ENCODE measurements around the gene DNAJC4. TPM values are rescaled to one million over a fixed set of nuclear protein-coding genes. Genes with fewer than 3 reads are reported as not detected.

Gene DNAJC4
- total RNA-seq, 2 experiments from 2014 or later, result 16.5 to 17.7 TPM

- no peak for DNase-seq
- Mint-ChIP-seq H3K4me3 (no peak overlapping the region), H3K27ac (peak overlapping the region; percentile 42), H3K27me3 (no peaks in the 10 kb centered on the region), H3K9me3 (no peaks in the 10 kb centered on the region), H3K4me1 (peaks cover 28% of the 10 kb centered on the region), H3K36me3 (peaks cover 54% of the 10 kb centered on the region)
Observed at GRCh38 chr11:64204080-64204440, 26.3 kb upstream of the DNAJC4 start.

DNA sequence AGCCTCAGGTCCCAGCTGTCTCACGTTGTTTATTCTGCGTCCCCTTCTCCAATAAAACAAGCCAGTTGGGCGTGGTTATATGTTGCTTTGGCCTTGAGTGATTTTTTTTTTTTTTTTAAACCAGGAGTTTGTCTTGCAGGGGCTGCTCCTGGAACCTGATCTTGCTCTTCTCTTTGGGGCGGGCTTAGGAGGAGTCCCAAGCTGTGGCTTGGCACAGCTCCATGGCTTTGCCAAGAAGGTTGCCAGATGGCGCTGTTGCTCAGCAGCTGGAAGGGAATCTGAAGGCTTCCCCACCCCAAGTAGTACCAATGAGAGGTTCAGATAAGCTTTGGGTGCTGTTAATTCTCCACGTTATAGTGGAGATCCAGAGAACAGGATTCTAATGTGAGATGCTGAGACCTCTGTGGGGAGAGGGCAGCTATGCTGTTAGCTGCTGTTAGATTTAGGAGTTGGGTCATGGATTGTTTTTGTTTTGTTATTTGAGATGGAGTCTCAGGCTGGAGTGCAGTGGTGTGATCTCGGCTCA is 25.8 kb upstream of the DNAJC4 start:
- DNase-seq, result peak; percentile 75
- Mint-ChIP-seq H3K4me3 (peak overlapping the region; percentile 66), H3K4me1 (peaks cover 33% of the 10 kb centered on the region), H3K9me3 (no peaks in the 10 kb centered on the region), H3K27me3 (no peaks in the 10 kb centered on the region), H3K27ac (peak overlapping the region; percentile 75), H3K36me3 (peaks cover 56% of the 10 kb centered on the region)

DNA sequence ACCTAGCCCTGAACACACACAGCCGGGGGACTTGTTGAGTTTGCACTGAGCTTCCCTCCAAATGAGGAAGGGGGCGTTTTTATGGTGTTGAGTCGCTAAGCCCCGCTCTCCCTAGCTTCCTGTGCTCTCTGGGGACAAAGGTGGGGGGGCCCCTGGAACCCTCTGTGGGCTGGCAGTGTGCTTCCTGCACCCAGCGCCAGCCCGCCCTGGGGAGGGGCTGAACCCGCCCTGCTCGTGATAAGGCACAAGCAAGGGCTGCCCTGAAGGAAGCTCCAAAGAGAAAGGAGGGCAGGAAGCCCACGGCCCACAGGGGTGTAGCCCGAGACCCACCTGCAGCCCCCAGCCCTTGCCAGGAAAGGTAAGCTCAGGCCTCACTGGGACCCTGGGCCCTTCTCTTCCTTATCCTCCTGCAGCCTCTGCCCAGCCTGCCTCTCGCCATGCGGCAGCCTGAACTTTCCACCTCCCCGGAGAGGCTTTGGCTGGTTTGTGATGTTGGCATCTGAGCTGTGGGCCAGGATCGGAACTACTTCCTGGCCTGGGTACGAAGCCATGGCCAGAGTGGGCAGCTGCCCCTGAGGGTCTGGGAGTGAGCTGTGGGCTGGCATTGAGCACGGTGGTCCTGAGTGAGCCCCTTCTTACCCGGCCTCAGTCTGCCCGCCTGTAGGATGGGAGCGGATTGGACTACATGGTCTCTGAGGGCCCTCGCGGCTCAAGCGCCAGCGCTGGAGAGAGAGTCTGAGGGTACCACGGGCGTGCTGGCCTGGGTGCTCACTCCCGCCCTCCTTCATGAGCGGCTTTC is 23.7 kb upstream of the DNAJC4 start, which contains the start of gene FERMT3:
Gene FERMT3, plus strand, starts transcription at position 265 of the 799 bp plus-strand sequence. CDS start 644 bp downstream, outside the sequence.
- peaks cover 51% of the 10 kb centered on the region for H3K36me3 Mint-ChIP-seq
- H3K27ac Mint-ChIP-seq, result peak within 1 kb of the TSS; percentile 98
- peak; percentile 85 for DNase-seq
- no peaks in the 10 kb centered on the region for H3K9me3 Mint-ChIP-seq
- peaks cover 40% of the 10 kb centered on the region for H3K4me1 Mint-ChIP-seq
- H3K27me3 Mint-ChIP-seq, result no peaks in the 10 kb centered on the region
- peak within 1 kb of the TSS; percentile 94 for H3K4me3 Mint-ChIP-seq

- peak; percentile 90 for DNase-seq
- H3K4me1 Mint-ChIP-seq, result peaks cover 46% of the 10 kb centered on the region
- H3K9me3 Mint-ChIP-seq, result no peaks in the 10 kb centered on the region
- peaks cover 53% of the 10 kb centered on the region for H3K36me3 Mint-ChIP-seq
- no peaks in the 10 kb centered on the region for H3K27me3 Mint-ChIP-seq
- H3K4me3 Mint-ChIP-seq, result peak overlapping the region; percentile 94
- peak overlapping the region; percentile 98 for H3K27ac Mint-ChIP-seq
Observed at GRCh38 chr11:64207256-64208085, 22.9 kb upstream of the DNAJC4 start.

GRCh38 chr11:64208086-64208795 is 22.1 kb upstream of the DNAJC4 start:
- Mint-ChIP-seq H3K9me3 (no peaks in the 10 kb centered on the region), H3K27me3 (no peaks in the 10 kb centered on the region), H3K4me3 (peak overlapping the region; percentile 94), H3K27ac (peak overlapping the region; percentile 98), H3K4me1 (peaks cover 47% of the 10 kb centered on the region), H3K36me3 (peaks cover 57% of the 10 kb centered on the region)
- DNase-seq, result no peak

GRCh38 chr11:64208796-64209562 is 21.4 kb upstream of the DNAJC4 start:
- Mint-ChIP-seq H3K36me3 (peaks cover 57% of the 10 kb centered on the region), H3K4me3 (peak overlapping the region; percentile 94), H3K27me3 (no peaks in the 10 kb centered on the region), H3K9me3 (no peaks in the 10 kb centered on the region), H3K4me1 (peaks cover 46% of the 10 kb centered on the region), H3K27ac (peak overlapping the region; percentile 98)
- DNase-seq, result no peak

- no peak for DNase-seq
- Mint-ChIP-seq H3K4me3 (no peak overlapping the region), H3K36me3 (peaks cover 55% of the 10 kb centered on the region), H3K9me3 (no peaks in the 10 kb centered on the region), H3K27ac (peak overlapping the region; percentile 48), H3K27me3 (no peaks in the 10 kb centered on the region), H3K4me1 (peaks cover 41% of the 10 kb centered on the region)
Observed at GRCh38 chr11:64209563-64209843, 20.8 kb upstream of the DNAJC4 start.

GRCh38 chr11:64210301-64211020 is 19.9 kb upstream of the DNAJC4 start:
- Mint-ChIP-seq H3K4me1 (peaks cover 39% of the 10 kb centered on the region), H3K36me3 (peaks cover 58% of the 10 kb centered on the region), H3K27me3 (no peaks in the 10 kb centered on the region)

DNA sequence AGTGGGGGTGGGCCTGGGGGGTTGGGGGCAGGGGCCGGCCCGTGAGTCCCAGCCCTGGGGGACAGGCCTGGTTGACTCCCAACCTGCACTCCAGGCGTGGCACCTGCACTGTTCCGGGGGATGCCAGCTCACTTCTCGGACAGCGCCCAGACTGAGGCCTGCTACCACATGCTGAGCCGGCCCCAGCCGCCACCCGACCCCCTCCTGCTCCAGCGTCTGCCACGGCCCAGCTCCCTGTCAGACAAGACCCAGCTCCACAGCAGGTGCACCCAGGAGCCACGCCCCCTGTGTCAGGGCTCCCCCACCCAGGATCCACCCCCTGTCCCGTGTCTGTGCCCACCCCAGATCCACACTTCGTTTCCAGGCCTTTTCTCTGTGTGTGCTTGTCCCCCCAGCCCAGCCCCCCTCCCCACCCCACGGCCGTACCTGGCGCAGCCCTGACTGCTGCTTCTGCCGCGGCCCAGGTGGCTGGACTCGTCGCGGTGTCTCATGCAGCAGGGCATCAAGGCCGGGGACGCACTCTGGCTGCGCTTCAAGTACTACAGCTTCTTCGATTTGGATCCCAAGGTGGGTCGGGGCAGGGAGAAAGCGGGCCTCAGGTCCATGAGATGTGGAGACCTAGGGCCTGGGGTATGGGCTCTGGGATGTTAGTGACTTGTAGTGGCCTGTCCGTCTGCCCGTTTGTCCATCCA is 19.0 kb upstream of the DNAJC4 start:
- no peak overlapping the region for H3K27ac Mint-ChIP-seq
- H3K9me3 Mint-ChIP-seq, result no peaks in the 10 kb centered on the region
- no peaks in the 10 kb centered on the region for H3K27me3 Mint-ChIP-seq
- DNase-seq, result no peak
- no peak overlapping the region for H3K4me3 Mint-ChIP-seq
- H3K36me3 Mint-ChIP-seq, result peaks cover 51% of the 10 kb centered on the region
- H3K4me1 Mint-ChIP-seq, result peaks cover 33% of the 10 kb centered on the region

More at GRCh38 chr11:64210301-64211020, 19.9 kb upstream of the DNAJC4 start:
- peak overlapping the region; percentile 66 for H3K27ac Mint-ChIP-seq
- no peak overlapping the region for H3K4me3 Mint-ChIP-seq
- H3K9me3 Mint-ChIP-seq, result no peaks in the 10 kb centered on the region
- DNase-seq, result no peak

- Mint-ChIP-seq H3K9me3 (no peaks in the 10 kb centered on the region), H3K27me3 (no peaks in the 10 kb centered on the region), H3K4me1 (peaks cover 21% of the 10 kb centered on the region), H3K36me3 (peaks cover 38% of the 10 kb centered on the region), H3K4me3 (no peak overlapping the region), H3K27ac (no peak overlapping the region)
- DNase-seq, result no peak
Observed at GRCh38 chr11:64216879-64217278, 13.5 kb upstream of the DNAJC4 start.

- Mint-ChIP-seq H3K36me3 (peaks cover 27% of the 10 kb centered on the region), H3K4me3 (no peak overlapping the region), H3K27me3 (no peaks in the 10 kb centered on the region), H3K9me3 (no peaks in the 10 kb centered on the region), H3K4me1 (peaks cover 12% of the 10 kb centered on the region), H3K27ac (peak overlapping the region; percentile 67)
- DNase-seq, result no peak
Observed at GRCh38 chr11:64218628-64219353, 11.6 kb upstream of the DNAJC4 start.

DNA sequence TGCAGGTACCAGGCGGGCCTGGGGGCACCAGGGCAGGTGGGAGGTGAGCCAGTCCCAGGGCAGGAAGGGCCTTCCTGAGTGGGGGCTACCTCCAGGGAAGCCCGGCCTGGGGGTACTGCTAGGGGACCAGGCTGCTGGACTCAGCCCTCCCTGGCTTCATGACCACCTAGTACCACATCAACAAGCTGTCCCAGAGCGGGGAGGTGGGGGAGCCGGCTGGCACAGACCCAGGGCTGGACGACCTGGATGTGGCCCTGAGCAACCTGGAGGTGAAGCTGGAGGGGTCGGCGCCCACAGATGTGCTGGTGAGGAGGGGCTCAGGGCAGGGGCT is 11.0 kb upstream of the DNAJC4 start:
- no peak overlapping the region for H3K27ac Mint-ChIP-seq
- DNase-seq, result no peak
- peaks cover 22% of the 10 kb centered on the region for H3K36me3 Mint-ChIP-seq
- no peaks in the 10 kb centered on the region for H3K9me3 Mint-ChIP-seq
- H3K4me1 Mint-ChIP-seq, result peaks cover 14% of the 10 kb centered on the region
- H3K27me3 Mint-ChIP-seq, result no peaks in the 10 kb centered on the region
- no peak overlapping the region for H3K4me3 Mint-ChIP-seq

DNA sequence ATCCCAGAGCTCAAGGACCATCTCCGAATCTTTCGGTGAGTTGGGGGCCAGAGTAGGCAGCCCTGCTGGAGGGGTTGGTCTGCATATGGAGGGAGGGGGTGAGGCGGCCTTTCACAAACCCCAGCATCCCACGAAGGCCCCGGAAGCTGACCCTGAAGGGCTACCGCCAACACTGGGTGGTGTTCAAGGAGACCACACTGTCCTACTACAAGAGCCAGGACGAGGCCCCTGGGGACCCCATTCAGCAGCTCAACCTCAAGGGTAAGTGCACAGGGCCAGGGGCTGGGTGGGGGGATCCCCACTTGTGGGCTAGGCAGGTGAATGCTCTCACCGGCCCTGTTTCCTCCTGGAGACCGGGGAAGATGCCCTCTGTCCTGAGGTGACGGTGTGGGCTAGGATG is 10.6 kb upstream of the DNAJC4 start:
- no peaks in the 10 kb centered on the region for H3K27me3 Mint-ChIP-seq
- DNase-seq, result no peak
- H3K4me3 Mint-ChIP-seq, result no peak overlapping the region
- peaks cover 15% of the 10 kb centered on the region for H3K4me1 Mint-ChIP-seq
- no peaks in the 10 kb centered on the region for H3K9me3 Mint-ChIP-seq
- H3K27ac Mint-ChIP-seq, result no peak overlapping the region
- H3K36me3 Mint-ChIP-seq, result peaks cover 22% of the 10 kb centered on the region

Measured in activated naive CD8-positive, alpha-beta T cell treated with anti-CD3 and anti-CD28 coated beads for 36 hours (primary cell).